HepG2 (cell line): ENCODE measurements around the gene HIPK2. TPM values are rescaled to one million over a fixed set of nuclear protein-coding genes. Genes with fewer than 3 reads are reported as not detected.

Experiments used
- CREB1 ChIP-seq, 2 experiments: fragments of 450-650 bp in 1 of 2; IDR thresholded peaks; 2 replicates each; pipeline ENCODE4 v1.6.1; 2016 to 2017; ENCODE audit warnings: control low read depth in 1 of 2, mild to moderate bottlenecking in 1 of 2, missing compliant biosample characterization in 1 of 2, missing genetic modification characterization in 1 of 2
- CREB3 ChIP-seq: sonication (generic); formaldehyde crosslinking; IDR thresholded peaks from 2 replicates; pipeline ENCODE4 v1.5.0; 2020; ENCODE audit warnings: missing genetic modification reagents
- ETV5 ChIP-seq: IDR thresholded peaks from 2 replicates; pipeline ENCODE4 v1.6.1; 2018; ENCODE audit warnings: missing biosample characterization, missing genetic modification reagents, inconsistent platforms, borderline replicate concordance
- FOXK1 ChIP-seq: sonication (generic); formaldehyde crosslinking; IDR thresholded peaks from 2 replicates; pipeline ENCODE4 v1.4.0; 2020; ENCODE audit warnings: low read depth, missing genetic modification reagents, borderline replicate concordance
- HDAC6 ChIP-seq: fragments of 200-600 bp; sonication (generic); IDR thresholded peaks from 2 replicates; pipeline ENCODE4 v1.7.0; 2017; ENCODE audit warnings: mild to moderate bottlenecking, antibody characterized with exemption, low read length, low read depth
- HOXD1 ChIP-seq: sonication (generic); formaldehyde crosslinking; IDR thresholded peaks from 2 replicates; pipeline ENCODE4 v1.5.0; 2020; ENCODE audit warnings: missing genetic modification reagents
- KLF9 ChIP-seq: IDR thresholded peaks from 2 replicates; pipeline ENCODE4 v1.6.1; 2016; ENCODE audit warnings: low read depth
- MEIS1 ChIP-seq: sonication (generic); formaldehyde crosslinking; IDR thresholded peaks from 2 replicates; pipeline ENCODE4 v1.9.0; 2021; ENCODE audit warnings: mild to moderate bottlenecking, missing genetic modification reagents, moderate library complexity, borderline replicate concordance
- MXD4 ChIP-seq: IDR thresholded peaks from 2 replicates; pipeline ENCODE4 v1.6.1; 2016; ENCODE audit warnings: mild to moderate bottlenecking, missing biosample characterization, missing genetic modification reagents
- NFE2L1 ChIP-seq: sonication (generic); formaldehyde crosslinking; IDR thresholded peaks from 2 replicates; pipeline ENCODE4 v1.4.0; 2020; ENCODE audit warnings: missing genetic modification reagents, mild to moderate bottlenecking, borderline replicate concordance
- PHF8 ChIP-seq: sonication (generic); formaldehyde crosslinking; IDR thresholded peaks from 2 replicates; pipeline ENCODE4 v1.5.0; 2020; ENCODE audit warnings: missing genetic modification reagents
- SALL1 ChIP-seq: sonication (generic); formaldehyde crosslinking; IDR thresholded peaks from 2 replicates; pipeline ENCODE4 v1.8.0; 2022; ENCODE audit warnings: mild to moderate bottlenecking, missing genetic modification reagents
- ZNF660 ChIP-seq: sonication (generic); formaldehyde crosslinking; IDR thresholded peaks from 2 replicates; pipeline ENCODE4 v1.5.1; 2020; ENCODE audit warnings: mild to moderate bottlenecking, low read depth, missing genetic modification reagents, borderline replicate concordance
- ZNF83 ChIP-seq: sonication (generic); formaldehyde crosslinking; IDR thresholded peaks from 2 replicates; pipeline ENCODE4 v1.4.0; 2020; ENCODE audit warnings: missing genetic modification reagents, mild to moderate bottlenecking, borderline replicate concordance
- polyA plus RNA-seq, 8 experiments: library from polyadenylated mRNA; depleted of rRNA in 3 of 8; stranded (reverse) in 7 of 8; unstranded in 1 of 8; fragments of >200 nt; fragmentation: Illumina TruSeq in 4 of 8; extraction: Trizol in 4 of 8; gene quantifications; 2 replicates each; pipeline versions ENCODE4 v1.2.1 to v1.2.3, GENCODE V29; 2011 to 2016; ENCODE audit warnings: low read depth in 4 of 8, missing spikeins in 1 of 8, mixed read lengths in 1 of 8; ENCODE audit not compliant: insufficient read depth in 1 of 8
- total RNA-seq, 5 experiments: library from RNA; depleted of rRNA; stranded (reverse); fragments of >200 nt; fragmentation: Illumina TruSeq; extraction: Trizol; gene quantifications; 2 replicates each; pipeline ENCODE4 v1.2.3, GENCODE V29; 2016; ENCODE audit warnings: low read depth in 1 of 5
- TF ChIP-seq, protein P1 (sequence below): sonication (generic); formaldehyde crosslinking; IDR thresholded peaks from 2 replicates; pipeline ENCODE4 v1.4.0; 2020; ENCODE audit warnings: missing genetic modification reagents
- TF ChIP-seq, protein P2 (sequence below): sonication (generic); formaldehyde crosslinking; IDR thresholded peaks from 2 replicates; pipeline ENCODE4 v1.9.0; 2022; ENCODE audit warnings: low read depth, missing genetic modification reagents
- TF ChIP-seq, protein P3 (sequence below): sonication (generic); formaldehyde crosslinking; conservative IDR thresholded peaks from 2 replicates; pipeline ENCODE4 v1.8.1; 2023; ENCODE audit warnings: missing genetic modification reagents

Gene HIPK2
- total and polyA plus RNA-seq, 2 of the 13 experiments (the other 11 are each of a cell fraction or from before 2014, with no cell fraction given) = 14.4 to 20.2 TPM

DNA sequence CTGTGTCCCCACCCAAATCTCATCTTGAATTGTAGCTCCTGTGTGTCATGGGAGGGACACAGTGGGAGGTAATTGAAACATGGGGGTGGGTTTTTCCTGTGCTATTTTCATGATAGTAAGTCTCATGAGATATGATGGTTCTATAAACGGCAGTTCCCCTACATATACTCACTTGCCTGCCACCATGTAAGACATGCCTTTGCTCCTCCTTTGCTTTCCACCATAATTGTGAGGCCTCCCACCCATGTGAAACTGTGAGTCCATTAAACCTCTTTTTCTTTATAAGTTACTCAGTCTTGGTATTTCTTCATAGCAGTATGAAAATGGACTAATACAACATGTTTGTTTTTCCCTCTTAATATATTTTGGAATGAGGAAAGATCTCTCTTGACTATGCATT is 26.8 kb upstream of the HIPK2 start (continued):
- TF ChIP-seq, protein P1, sequence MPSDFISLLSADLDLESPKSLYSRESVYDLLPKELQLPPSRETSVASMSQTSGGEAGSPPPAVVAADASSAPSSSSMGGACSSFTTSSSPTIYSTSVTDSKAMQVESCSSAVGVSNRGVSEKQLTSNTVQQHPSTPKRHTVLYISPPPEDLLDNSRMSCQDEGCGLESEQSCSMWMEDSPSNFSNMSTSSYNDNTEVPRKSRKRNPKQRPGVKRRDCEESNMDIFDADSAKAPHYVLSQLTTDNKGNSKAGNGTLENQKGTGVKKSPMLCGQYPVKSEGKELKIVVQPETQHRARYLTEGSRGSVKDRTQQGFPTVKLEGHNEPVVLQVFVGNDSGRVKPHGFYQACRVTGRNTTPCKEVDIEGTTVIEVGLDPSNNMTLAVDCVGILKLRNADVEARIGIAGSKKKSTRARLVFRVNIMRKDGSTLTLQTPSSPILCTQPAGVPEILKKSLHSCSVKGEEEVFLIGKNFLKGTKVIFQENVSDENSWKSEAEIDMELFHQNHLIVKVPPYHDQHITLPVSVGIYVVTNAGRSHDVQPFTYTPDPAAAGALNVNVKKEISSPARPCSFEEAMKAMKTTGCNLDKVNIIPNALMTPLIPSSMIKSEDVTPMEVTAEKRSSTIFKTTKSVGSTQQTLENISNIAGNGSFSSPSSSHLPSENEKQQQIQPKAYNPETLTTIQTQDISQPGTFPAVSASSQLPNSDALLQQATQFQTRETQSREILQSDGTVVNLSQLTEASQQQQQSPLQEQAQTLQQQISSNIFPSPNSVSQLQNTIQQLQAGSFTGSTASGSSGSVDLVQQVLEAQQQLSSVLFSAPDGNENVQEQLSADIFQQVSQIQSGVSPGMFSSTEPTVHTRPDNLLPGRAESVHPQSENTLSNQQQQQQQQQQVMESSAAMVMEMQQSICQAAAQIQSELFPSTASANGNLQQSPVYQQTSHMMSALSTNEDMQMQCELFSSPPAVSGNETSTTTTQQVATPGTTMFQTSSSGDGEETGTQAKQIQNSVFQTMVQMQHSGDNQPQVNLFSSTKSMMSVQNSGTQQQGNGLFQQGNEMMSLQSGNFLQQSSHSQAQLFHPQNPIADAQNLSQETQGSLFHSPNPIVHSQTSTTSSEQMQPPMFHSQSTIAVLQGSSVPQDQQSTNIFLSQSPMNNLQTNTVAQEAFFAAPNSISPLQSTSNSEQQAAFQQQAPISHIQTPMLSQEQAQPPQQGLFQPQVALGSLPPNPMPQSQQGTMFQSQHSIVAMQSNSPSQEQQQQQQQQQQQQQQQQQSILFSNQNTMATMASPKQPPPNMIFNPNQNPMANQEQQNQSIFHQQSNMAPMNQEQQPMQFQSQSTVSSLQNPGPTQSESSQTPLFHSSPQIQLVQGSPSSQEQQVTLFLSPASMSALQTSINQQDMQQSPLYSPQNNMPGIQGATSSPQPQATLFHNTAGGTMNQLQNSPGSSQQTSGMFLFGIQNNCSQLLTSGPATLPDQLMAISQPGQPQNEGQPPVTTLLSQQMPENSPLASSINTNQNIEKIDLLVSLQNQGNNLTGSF = no peak
- TF ChIP-seq CREB3 (CRISPR knock-in tag) (no peak), ZNF83 (no peak), ETV5 (CRISPR knock-in tag) (no peak), HDAC6 (no peak), PHF8 (no peak), MEIS1 (no peak), CREB1 (IDR thresholded peaks at IDR 0.05) (no peak), CREB1 (CRISPR knock-in tag; IDR thresholded peaks at IDR 0.05) (no peak), NFE2L1 (CRISPR knock-in tag) (no peak), SALL1 (CRISPR knock-in tag) (no peak), MXD4 (no peak), ZNF660 (CRISPR knock-in tag) (no peak), HOXD1 (CRISPR knock-in tag) (no peak), KLF9 (CRISPR knock-in tag) (no peak), FOXK1 (no peak)
- TF ChIP-seq, protein P2, sequence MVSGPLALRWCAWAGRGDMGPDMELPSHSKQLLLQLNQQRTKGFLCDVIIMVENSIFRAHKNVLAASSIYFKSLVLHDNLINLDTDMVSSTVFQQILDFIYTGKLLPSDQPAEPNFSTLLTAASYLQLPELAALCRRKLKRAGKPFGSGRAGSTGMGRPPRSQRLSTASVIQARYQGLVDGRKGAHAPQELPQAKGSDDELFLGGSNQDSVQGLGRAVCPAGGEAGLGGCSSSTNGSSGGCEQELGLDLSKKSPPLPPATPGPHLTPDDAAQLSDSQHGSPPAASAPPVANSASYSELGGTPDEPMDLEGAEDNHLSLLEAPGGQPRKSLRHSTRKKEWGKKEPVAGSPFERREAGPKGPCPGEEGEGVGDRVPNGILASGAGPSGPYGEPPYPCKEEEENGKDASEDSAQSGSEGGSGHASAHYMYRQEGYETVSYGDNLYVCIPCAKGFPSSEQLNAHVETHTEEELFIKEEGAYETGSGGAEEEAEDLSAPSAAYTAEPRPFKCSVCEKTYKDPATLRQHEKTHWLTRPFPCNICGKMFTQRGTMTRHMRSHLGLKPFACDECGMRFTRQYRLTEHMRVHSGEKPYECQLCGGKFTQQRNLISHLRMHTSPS (CRISPR knock-in tag) = no peak
- TF ChIP-seq, protein P3, sequence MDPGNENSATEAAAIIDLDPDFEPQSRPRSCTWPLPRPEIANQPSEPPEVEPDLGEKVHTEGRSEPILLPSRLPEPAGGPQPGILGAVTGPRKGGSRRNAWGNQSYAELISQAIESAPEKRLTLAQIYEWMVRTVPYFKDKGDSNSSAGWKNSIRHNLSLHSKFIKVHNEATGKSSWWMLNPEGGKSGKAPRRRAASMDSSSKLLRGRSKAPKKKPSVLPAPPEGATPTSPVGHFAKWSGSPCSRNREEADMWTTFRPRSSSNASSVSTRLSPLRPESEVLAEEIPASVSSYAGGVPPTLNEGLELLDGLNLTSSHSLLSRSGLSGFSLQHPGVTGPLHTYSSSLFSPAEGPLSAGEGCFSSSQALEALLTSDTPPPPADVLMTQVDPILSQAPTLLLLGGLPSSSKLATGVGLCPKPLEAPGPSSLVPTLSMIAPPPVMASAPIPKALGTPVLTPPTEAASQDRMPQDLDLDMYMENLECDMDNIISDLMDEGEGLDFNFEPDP (CRISPR knock-in tag) = no peak
